ENCODE results near the gene CLEC6A.

GRCh38 chr12:8461426-8461825, 5.7 kb downstream of the CLEC6A start:
- no peak for TF ChIP-seq TAF1 (IDR thresholded peaks at IDR 0.05; ENCODE audit: borderline replicate concordance, insufficient read depth, low read length)
- no peak for TF ChIP-seq REST (IDR thresholded peaks at IDR 0.05; ENCODE audit: insufficient read depth in 1 of 2, low read depth in 2 of 2, low read length in 2 of 2)
